A172 (cell line): Measurements from ENCODE around the gene TREH. TPM values are rescaled to one million over a fixed set of nuclear protein-coding genes. Genes with fewer than 3 reads are reported as not detected.
"Not testable (repeated sequence)": the region's sequence is repeated elsewhere in the genome, so short reads cannot be mapped to it uniquely, and the experiment has no call there.

ENCODE experiments used
- DNase-seq: peaks from one replicate; pipeline ENCODE4 v3.0.0-alpha.2; 2015; ENCODE audit warnings: low spot score
- total RNA-seq: library from RNA; depleted of rRNA; stranded (reverse); fragments of >200 nt; shearing (Covaris generic); gene quantifications from 2 replicates; pipeline ENCODE4 v1.2.3, GENCODE V29; 2014; rRNA removed

TREH gene
- 0.05 TPM in 1 of 2 replicates, not detected in the other for total RNA-seq

- DNase-seq, result no peak
Observed at GRCh38 chr11:118679483-118679882, at the start of gene TREH. Gene TREH (minus strand): TSS chr11:118679650. CDS start chr11:118679627, 23 bp downstream.

GRCh38 chr11:118728112-118728511, 48.7 kb upstream of the TREH start:
- DNase-seq, result not testable (repeated sequence)

- not testable (repeated sequence) for DNase-seq
Observed at GRCh38 chr11:118727721-118728066, 48.2 kb upstream of the TREH start.

- DNase-seq, result not testable (repeated sequence)
Observed at GRCh38 chr11:118727001-118727720, 47.7 kb upstream of the TREH start.

GRCh38 chr11:118721478-118722015, 42.1 kb upstream of the TREH start:
- not testable (repeated sequence) for DNase-seq

GRCh38 chr11:118720740-118721139, 41.3 kb upstream of the TREH start:
- DNase-seq, result not testable (repeated sequence)

- not testable (repeated sequence) for DNase-seq
Observed at GRCh38 chr11:118720078-118720477, 40.6 kb upstream of the TREH start.

- not testable (repeated sequence) for DNase-seq
Observed at GRCh38 chr11:118718562-118718961, 39.1 kb upstream of the TREH start.

- DNase-seq, result not testable (repeated sequence)
Observed at GRCh38 chr11:118717733-118718132, 38.3 kb upstream of the TREH start.

GRCh38 chr11:118717221-118717620, 37.8 kb upstream of the TREH start:
- not testable (repeated sequence) for DNase-seq

- DNase-seq, result no peak
Observed at GRCh38 chr11:118715837-118716260, 36.4 kb upstream of the TREH start.

GRCh38 chr11:118715245-118715831, 35.9 kb upstream of the TREH start:
- no peak for DNase-seq

- DNase-seq, result no peak
Observed at GRCh38 chr11:118714816-118715215, 35.4 kb upstream of the TREH start.

- not testable (repeated sequence) for DNase-seq
Observed at GRCh38 chr11:118714416-118714815, 35.0 kb upstream of the TREH start.

GRCh38 chr11:118708296-118708695, 28.8 kb upstream of the TREH start:
- no peak for DNase-seq

- DNase-seq, result no peak
Observed at GRCh38 chr11:118706546-118706825, 27.0 kb upstream of the TREH start.

- no peak for DNase-seq
Observed at GRCh38 chr11:118705791-118706545, 26.5 kb upstream of the TREH start.

GRCh38 chr11:118705111-118705741, 25.8 kb upstream of the TREH start:
- DNase-seq, result peak; percentile 13

GRCh38 chr11:118703563-118704106, 24.2 kb upstream of the TREH start:
- no peak for DNase-seq

- DNase-seq, result no peak
Observed at GRCh38 chr11:118699506-118700220, 20.2 kb upstream of the TREH start.

GRCh38 chr11:118697346-118697745, 17.9 kb upstream of the TREH start:
- DNase-seq, result no peak
